ENCODE results near the gene CCDC127.
"Not testable (repeated sequence)": the region's sequence is repeated elsewhere in the genome, so short reads cannot be mapped to it uniquely, and the experiment has no call there.

DNA sequence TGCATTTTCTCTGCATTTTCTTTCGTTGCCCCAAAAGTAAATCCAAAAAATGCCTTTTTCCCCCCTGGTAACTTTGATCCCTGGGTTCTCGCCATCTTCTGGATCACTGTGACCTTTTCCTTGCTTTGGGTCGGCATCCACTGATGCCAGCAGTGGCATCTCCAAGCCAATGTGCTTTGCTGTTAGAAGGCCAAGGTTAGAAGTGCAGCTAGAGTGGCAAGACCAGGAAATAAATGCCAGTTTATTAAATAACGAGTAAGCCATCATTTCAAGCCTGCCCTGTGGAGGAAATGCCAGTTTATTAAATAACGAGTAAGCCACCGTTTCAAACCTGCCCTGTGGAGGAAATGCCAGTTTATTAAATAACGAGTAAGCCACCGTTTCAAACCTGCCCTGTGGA, 33.6 kb upstream of the CCDC127 start:
- TF ChIP-seq, protein P1, sequence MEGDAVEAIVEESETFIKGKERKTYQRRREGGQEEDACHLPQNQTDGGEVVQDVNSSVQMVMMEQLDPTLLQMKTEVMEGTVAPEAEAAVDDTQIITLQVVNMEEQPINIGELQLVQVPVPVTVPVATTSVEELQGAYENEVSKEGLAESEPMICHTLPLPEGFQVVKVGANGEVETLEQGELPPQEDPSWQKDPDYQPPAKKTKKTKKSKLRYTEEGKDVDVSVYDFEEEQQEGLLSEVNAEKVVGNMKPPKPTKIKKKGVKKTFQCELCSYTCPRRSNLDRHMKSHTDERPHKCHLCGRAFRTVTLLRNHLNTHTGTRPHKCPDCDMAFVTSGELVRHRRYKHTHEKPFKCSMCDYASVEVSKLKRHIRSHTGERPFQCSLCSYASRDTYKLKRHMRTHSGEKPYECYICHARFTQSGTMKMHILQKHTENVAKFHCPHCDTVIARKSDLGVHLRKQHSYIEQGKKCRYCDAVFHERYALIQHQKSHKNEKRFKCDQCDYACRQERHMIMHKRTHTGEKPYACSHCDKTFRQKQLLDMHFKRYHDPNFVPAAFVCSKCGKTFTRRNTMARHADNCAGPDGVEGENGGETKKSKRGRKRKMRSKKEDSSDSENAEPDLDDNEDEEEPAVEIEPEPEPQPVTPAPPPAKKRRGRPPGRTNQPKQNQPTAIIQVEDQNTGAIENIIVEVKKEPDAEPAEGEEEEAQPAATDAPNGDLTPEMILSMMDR (IDR thresholded peaks at IDR 0.05; ENCODE audit: low read depth, low read length, poor library complexity, severe bottlenecking) = not testable (repeated sequence)
- TF ChIP-seq EZH2phosphoT487 (IDR thresholded peaks at IDR 0.05; ENCODE audit: borderline replicate concordance, low read length) = not testable (repeated sequence)

Measured in DOHH2 (cell line).